ENCODE measurements around the gene MED12L.

DNA sequence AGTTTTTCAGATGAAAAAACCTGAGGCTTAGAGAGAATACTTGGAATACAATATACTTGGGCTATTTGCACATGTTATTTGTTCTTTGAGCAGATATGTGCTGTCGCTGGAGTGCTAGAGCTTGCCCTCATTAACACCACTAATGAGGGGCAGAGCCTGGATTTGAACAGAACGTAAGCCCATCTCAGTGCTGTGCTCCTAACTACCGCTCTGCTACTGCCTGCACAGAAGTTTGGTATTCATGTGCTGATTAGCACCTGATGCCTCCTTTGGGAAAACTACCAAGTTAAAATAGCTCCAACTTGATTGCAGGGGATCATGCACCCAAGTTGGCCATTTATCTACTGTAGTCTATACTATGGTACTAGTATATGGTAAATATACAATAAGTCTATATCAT, 227.5 kb downstream of the MED12L start:
- TF ChIP-seq ZNF668 (CRISPR knock-in tag; IDR thresholded peaks at IDR 0.05) (no peak), NFIC (IDR thresholded peaks at IDR 0.05) (no peak)
- TF ChIP-seq, protein P1, sequence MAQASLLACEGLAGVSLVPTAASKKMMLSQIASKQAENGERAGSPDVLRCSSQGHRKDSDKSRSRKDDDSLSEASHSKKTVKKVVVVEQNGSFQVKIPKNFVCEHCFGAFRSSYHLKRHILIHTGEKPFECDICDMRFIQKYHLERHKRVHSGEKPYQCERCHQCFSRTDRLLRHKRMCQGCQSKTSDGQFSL (CRISPR knock-in tag; IDR thresholded peaks at IDR 0.05): no peak
- TF ChIP-seq, protein P1 (tag; IDR thresholded peaks at IDR 0.05): no peak

All from K562 (cell line).